H1 (cell line): Measurements from ENCODE around the gene RILP. TPM values are rescaled to one million over a fixed set of nuclear protein-coding genes. Genes with fewer than 3 reads are reported as not detected.

Experiments used
- CTCF ChIA-PET: fragments of 300-600 bp; sonication (Branson Sonifier 250); formaldehyde crosslinking; loops from one replicate; lab custom pipeline; 2021; ENCODE audit not compliant: partially characterized antibody; lab: Charles Lee
- POLR2A ChIA-PET: fragments of 300-600 bp; sonication (Branson Sonifier 250); formaldehyde crosslinking; loops from one replicate; lab custom pipeline; 2021; ENCODE audit warnings: inconsistent platforms; ENCODE audit not compliant: partially characterized antibody; lab: Charles Lee
- DNase-seq, 2 experiments: peaks; one replicate each; pipeline versions ENCODE4 v3.0.0 to v3.0.0-alpha.2; 2010 to 2022; ENCODE audit warnings: low spot score in 2 of 2, low read depth in 1 of 2, mixed read lengths in 1 of 2
- FAIRE-seq: peaks from 2 replicates; lab custom pipeline; 2011; peaks lifted over from hg19 to GRCh38; lab: Jason Lieb, UNC
- H2AFZ ChIP-seq: 2 replicates; pipeline ENCODE4 v1.8.1; 2012; ENCODE audit warnings: low read length, inconsistent platforms
- H2AK5ac ChIP-seq: 2 replicates; pipeline ENCODE4 v1.6.1; 2013; ENCODE audit warnings: low read depth, low read length
- H2BK120ac ChIP-seq: replicated peaks from 2 replicates; pipeline ENCODE3; 2013; ENCODE audit warnings: low read depth, low read length, inconsistent platforms
- H2BK12ac ChIP-seq: 2 replicates; pipeline ENCODE4 v1.6.1; 2013; ENCODE audit warnings: low read depth, low read length
- H2BK15ac ChIP-seq: 2 replicates; pipeline ENCODE4 v1.6.1; 2013; ENCODE audit warnings: low read length
- H2BK20ac ChIP-seq: 2 replicates; pipeline ENCODE4 v1.6.1; 2013; ENCODE audit warnings: low read length
- H2BK5ac ChIP-seq: 2 replicates; pipeline ENCODE4 v1.6.1; 2013; ENCODE audit warnings: low read depth, low read length
- H3K14ac ChIP-seq: 2 replicates; pipeline ENCODE4 v1.6.1; 2013; ENCODE audit warnings: inconsistent platforms; ENCODE audit not compliant: insufficient read length
- H3K18ac ChIP-seq: 2 replicates; pipeline ENCODE4 v1.6.1; 2013; ENCODE audit warnings: low read length; ENCODE audit errors: extremely low read depth
- H3K23ac ChIP-seq: 2 replicates; pipeline ENCODE4 v1.6.1; 2013; ENCODE audit warnings: inconsistent platforms; ENCODE audit not compliant: insufficient read length
- H3K23me2 ChIP-seq: 2 replicates; pipeline ENCODE4 v1.6.1; 2013; ENCODE audit warnings: low read depth, low read length
- H3K27ac ChIP-seq: 2 replicates; pipeline ENCODE4 v1.6.1; 2011; ENCODE audit warnings: low read depth, low read length, inconsistent platforms
- H3K27me3 ChIP-seq, 4 experiments: replicated peaks in 1 of 4; 1 replicate in 1 of 4; 2 replicates in 3 of 4; pipeline versions ENCODE4 v1.6.1 to v1.8.1; 2011 to 2013; ENCODE audit warnings: low read length in 3 of 4, mild to moderate bottlenecking in 3 of 4, inconsistent platforms in 2 of 4, mixed read lengths in 2 of 4, moderate library complexity in 1 of 4; ENCODE audit not compliant: control insufficient read depth in 3 of 4, insufficient read depth in 3 of 4; ENCODE audit errors: extremely low read depth in 1 of 4
- H3K36me3 ChIP-seq, 4 experiments: 2 replicates each; pipeline versions ENCODE4 v1.6.1 to v1.8.1; 2011 to 2013; ENCODE audit warnings: mild to moderate bottlenecking in 4 of 4, low read length in 3 of 4, moderate library complexity in 2 of 4, control low read depth in 1 of 4, inconsistent platforms in 1 of 4; ENCODE audit not compliant: insufficient read depth in 4 of 4, control insufficient read depth in 2 of 4
- H3K4ac ChIP-seq: replicated peaks from 2 replicates; pipeline ENCODE3; 2013; ENCODE audit warnings: low read length, low read depth, mixed read lengths, inconsistent platforms; ENCODE audit not compliant: insufficient read length
- H3K4me1 ChIP-seq, 4 experiments: replicated peaks in 1 of 4; 1 replicate in 1 of 4; 2 replicates in 3 of 4; pipeline versions ENCODE4 v1.6.1 to v1.8.1; 2011 to 2013; ENCODE audit warnings: low read length in 3 of 4, inconsistent platforms in 2 of 4, mixed read lengths in 1 of 4; ENCODE audit not compliant: insufficient read depth in 4 of 4, control insufficient read depth in 3 of 4
- H3K4me2 ChIP-seq, 2 experiments: 2 replicates each; pipeline versions ENCODE4 v1.6.1 to v1.8.1; 2011 to 2013; ENCODE audit warnings: low read depth in 2 of 2, low read length in 2 of 2, control low read depth in 1 of 2, inconsistent platforms in 1 of 2, mild to moderate bottlenecking in 1 of 2; ENCODE audit not compliant: insufficient read depth in 1 of 2
- H3K4me3 ChIP-seq, 4 experiments: fragments of 200-600, 300-600 bp in 1 of 4; sonication (generic), shearing (Covaris generic), sonication (Bioruptor Twin) in 1 of 4; 2 replicates each; pipeline versions ENCODE4 v1.5.1 to v1.8.1; 2011 to 2016; ENCODE audit warnings: low read length in 4 of 4, low read depth in 3 of 4, control low read depth in 2 of 4, inconsistent platforms in 2 of 4, mild to moderate bottlenecking in 2 of 4, mixed read lengths in 1 of 4, moderate library complexity in 1 of 4; ENCODE audit not compliant: insufficient read depth in 2 of 4; ENCODE audit errors: extremely low read depth in 1 of 4
- H3K56ac ChIP-seq: replicated peaks from 2 replicates; pipeline ENCODE3; 2013; ENCODE audit warnings: low read depth, mild to moderate bottlenecking, mixed read lengths, low read length, inconsistent platforms; ENCODE audit not compliant: insufficient read length
- H3K79me1 ChIP-seq: 2 replicates; pipeline ENCODE4 v1.6.1; 2013; ENCODE audit warnings: low read depth, low read length, control low read depth
- H3K79me2 ChIP-seq, 2 experiments: 2 replicates each; pipeline versions ENCODE4 v1.6.1 to v1.8.1; 2012 to 2013; ENCODE audit warnings: low read length in 2 of 2, mild to moderate bottlenecking in 2 of 2, inconsistent platforms in 1 of 2; ENCODE audit not compliant: insufficient read depth in 2 of 2, control insufficient read depth in 1 of 2
- H3K9ac ChIP-seq, 4 experiments: replicated peaks in 1 of 4; 1 replicate in 1 of 4; 2 replicates in 3 of 4; pipeline versions ENCODE4 v1.6.1 to v1.8.1; 2011 to 2013; ENCODE audit warnings: low read depth in 3 of 4, low read length in 3 of 4, control low read depth in 2 of 4, mild to moderate bottlenecking in 2 of 4, moderate library complexity in 2 of 4, inconsistent platforms in 1 of 4; ENCODE audit errors: extremely low read depth in 1 of 4
- H3K9me3 ChIP-seq, 2 experiments: 2 replicates each; pipeline versions ENCODE4 v1.6.1 to v1.8.1; 2012 to 2013; ENCODE audit warnings: mild to moderate bottlenecking in 2 of 2, moderate library complexity in 2 of 2, control low read depth in 1 of 2, inconsistent platforms in 1 of 2, low read depth in 1 of 2, low read length in 1 of 2, mixed read lengths in 1 of 2; ENCODE audit not compliant: insufficient read depth in 2 of 2
- H4K20me1 ChIP-seq, 2 experiments: replicated peaks in 1 of 2; 2 replicates each; pipeline versions ENCODE3 to v1.8.1; 2011 to 2013; ENCODE audit warnings: inconsistent platforms in 2 of 2, low read length in 2 of 2, mild to moderate bottlenecking in 1 of 2; ENCODE audit not compliant: insufficient read depth in 2 of 2, control insufficient read depth in 1 of 2
- H4K5ac ChIP-seq: 2 replicates; pipeline ENCODE4 v1.6.1; 2013; ENCODE audit warnings: low read length, low read depth, mixed read lengths, inconsistent platforms; ENCODE audit not compliant: insufficient read length
- H4K8ac ChIP-seq: 2 replicates; pipeline ENCODE4 v1.8.0; 2013; ENCODE audit warnings: mild to moderate bottlenecking, moderate library complexity, low read length, inconsistent platforms; ENCODE audit not compliant: insufficient read depth; ENCODE audit errors: extremely low read depth
- H4K91ac ChIP-seq: replicated peaks from 2 replicates; pipeline ENCODE3; 2013; ENCODE audit warnings: low read length, mixed read lengths, inconsistent platforms; ENCODE audit not compliant: insufficient read length
- EGR1 ChIP-seq: IDR thresholded peaks from 2 replicates; pipeline ENCODE4 v1.6.1; 2011; ENCODE audit warnings: low read depth, low read length, borderline replicate concordance
- SAP30 ChIP-seq: fragments of 300-600 bp; sonication (generic); IDR thresholded peaks from 2 replicates; pipeline ENCODE4 v1.7.1; 2012; ENCODE audit warnings: low read length, moderate library complexity, mild to moderate bottlenecking, inconsistent platforms; ENCODE audit not compliant: insufficient read depth, insufficient replicate concordance
- WGBS, 2 experiments: shearing (Covaris generic) in 1 of 2; methylation state at CpG; one replicate each; pipeline versions ENCODE4 v1.1.6 to v1.1.7; 2013 to 2015; ENCODE audit warnings: low lambda C conversion rate in 2 of 2, mixed read lengths in 2 of 2, inconsistent platforms in 1 of 2, low coverage in 1 of 2, missing lambda C conversion rate in 1 of 2; ENCODE audit not compliant: insufficient replicate concordance in 2 of 2, insufficient coverage in 1 of 2, insufficient read length in 1 of 2; ENCODE audit errors: extremely low coverage in 1 of 2, missing lambda C conversion rate in 1 of 2; 5-methylcytosine and 5-hydroxymethylcytosine counted together
- polyA plus RNA-seq, 7 experiments: library from polyadenylated mRNA; depleted of rRNA in 3 of 7; stranded (reverse) in 5 of 7; unstranded in 2 of 7; fragments of >200 nt in 5 of 7; fragments of 200-250 nt in 2 of 7; gene quantifications; 1 replicate in 5 of 7; 2 replicates in 1 of 7; 4 replicates in 1 of 7; pipeline versions ENCODE4 v1.2.1 to v1.2.3, GENCODE V29; 2011 to 2013; ENCODE audit warnings: missing spikeins in 2 of 7, mixed read lengths in 2 of 7
- total RNA-seq: library from RNA; stranded (reverse); fragmentation: NEBNext Ultra II Directional; extraction: Animal tissue kit (Norgen Biotek cat#: 25700); gene quantifications from 2 replicates; pipeline ENCODE4 v1.2.1, GENCODE V29; 2021

The RILP gene
- total and polyA plus RNA-seq, 2 of the 8 experiments (the other 6 are each of a cell fraction or from before 2014, with no cell fraction given): 6.8 to 7.2 TPM

DNA sequence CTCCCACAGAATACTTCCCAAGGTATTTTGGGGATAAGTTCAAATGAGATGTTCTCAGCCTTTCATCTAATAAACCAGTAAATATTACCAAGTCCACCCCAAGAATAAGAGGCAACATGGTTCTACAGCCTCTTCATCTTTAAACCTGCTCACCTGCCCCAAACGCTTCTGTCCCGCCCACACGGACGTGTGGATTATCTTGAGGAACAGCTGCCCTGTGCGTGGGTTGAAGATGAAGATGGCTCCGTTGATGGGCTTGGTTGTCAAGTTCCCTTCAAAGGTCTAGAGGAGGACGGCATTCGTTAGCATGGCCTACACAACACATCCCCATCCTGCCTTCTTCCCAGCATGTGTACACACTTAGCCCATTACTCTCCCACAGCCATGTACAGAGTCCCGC, 8.4 kb upstream of the RILP start:
- Histone ChIP-seq H3K36me3 (peaks cover 64 to 95% (median 84%) of the 10 kb centered on the region in 4 experiments), H2BK15ac (no peak overlapping the region), H3K56ac (no peak overlapping the region), H3K79me2 (no peaks in the 10 kb centered on the region), H3K4ac (no peak overlapping the region), H3K4me1 (no peaks in the 10 kb centered on the region), H4K20me1 (peaks cover 11 to 15% of the 10 kb centered on the region in 2 experiments), H2BK120ac (no peak overlapping the region), H3K27ac (no peak overlapping the region), H3K4me2 (no peak overlapping the region), H2BK12ac (no peak overlapping the region), H4K5ac (no peak overlapping the region), H3K18ac (no peak overlapping the region), H2BK20ac (no peak overlapping the region), H2AFZ (no peak overlapping the region), H2AK5ac (no peak overlapping the region), H3K4me3 (no peak overlapping the region), H2BK5ac (no peak overlapping the region), H3K79me1 (no peaks in the 10 kb centered on the region; the same call in 1 of the 2 replicates), H4K91ac (no peak overlapping the region), H4K8ac (no peak overlapping the region), H3K27me3 (no peaks in the 10 kb centered on the region), H3K23ac (no peak overlapping the region), H3K23me2 (no peaks in the 10 kb centered on the region), H3K9ac (no peak overlapping the region), H3K9me3 (peaks cover 0 to 2% of the 10 kb centered on the region in 2 experiments; a peak in 1 of 4 replicates), H3K14ac (no peak overlapping the region)
- no peak for DNase-seq
- no peak for FAIRE-seq
- WGBS, 2 experiments: 96% methylated on average over 9 of the region's 9 CpGs; no CpG with 5 or more reads in 1 of the 2 experiments
- CTCF ChIA-PET: interaction anchor here (0.6 to 5.9 kb wide), 4 partner anchors 9 to 1158 kb away, joined by 3 to 60 read pairs (median 6); partner anchors contain the start of gene RILP
- POLR2A ChIA-PET: interaction anchor here (1.3 to 1.9 kb wide), 3 partner anchors 11 to 20 kb away, joined by 3 to 15 read pairs (median 6); no protein-coding TSS in a partner anchor
- TF ChIP-seq SAP30: no peak
- no peak for TF ChIP-seq EGR1
